Adrenal gland (tissue), 5 donors: Measurements from ENCODE around the gene AHNAK.

Experiments used
- POLR2A ChIP-seq, 2 donors: fragments of 450-650 bp; IDR thresholded peaks; one replicate each; pipeline ENCODE4 v1.6.1; 2017; ENCODE audit warnings: antibody characterized with exemption in 2 of 2, mild to moderate bottlenecking in 2 of 2, moderate library complexity in 1 of 2
- TF ChIP-seq, protein P1 (sequence below), 6 experiments: fragments of 450-650 bp in 4 of 6; fragments of 200-600 bp in 2 of 6; sonication (generic) in 1 of 6; IDR thresholded peaks; 1 replicate in 5 of 6; 2 replicates in 1 of 6; pipeline versions ENCODE4 v1.5.1 to v1.8.0; 2016 to 2021; ENCODE audit warnings: antibody characterized with exemption in 6 of 6, mild to moderate bottlenecking in 2 of 6, moderate library complexity in 1 of 6
- donor health status: DM: no; HTN: no; CAD: no.

DNA sequence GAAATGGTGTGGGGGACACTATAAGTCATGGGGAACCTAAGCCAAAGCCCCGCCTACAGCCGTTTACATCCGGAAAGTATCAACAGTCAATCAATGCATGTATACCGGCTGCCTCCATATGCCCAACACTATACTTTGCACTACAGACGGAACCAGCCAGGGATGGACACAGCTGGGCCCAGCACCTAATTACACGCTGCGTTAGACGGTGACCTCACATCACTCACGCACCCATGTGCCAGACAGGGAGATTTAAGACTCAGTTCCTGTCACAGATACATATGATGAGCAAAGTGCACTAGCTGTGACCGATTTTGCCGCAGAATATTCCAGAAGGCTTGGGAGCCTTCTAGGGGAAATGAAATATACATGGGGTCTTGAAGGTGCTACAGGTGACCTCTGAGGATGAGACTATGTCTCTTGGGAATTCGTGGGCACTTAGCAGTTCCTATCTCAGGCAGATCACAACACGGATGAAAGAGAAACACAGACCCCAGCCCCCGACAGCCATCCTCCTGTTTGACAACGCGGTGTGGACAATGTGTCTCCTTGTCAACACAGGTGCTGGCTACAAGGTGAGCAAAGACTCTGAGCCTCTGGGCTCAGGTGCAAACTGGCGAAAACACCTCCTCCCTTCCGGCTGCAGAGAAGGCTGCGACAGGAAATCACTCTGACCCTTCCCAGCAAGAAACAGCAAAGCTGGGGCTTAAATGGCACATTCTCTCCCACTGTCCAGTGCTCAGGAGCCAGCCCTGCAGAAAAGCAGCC is 8.0 kb downstream of the AHNAK start:
- TF ChIP-seq, protein P1, sequence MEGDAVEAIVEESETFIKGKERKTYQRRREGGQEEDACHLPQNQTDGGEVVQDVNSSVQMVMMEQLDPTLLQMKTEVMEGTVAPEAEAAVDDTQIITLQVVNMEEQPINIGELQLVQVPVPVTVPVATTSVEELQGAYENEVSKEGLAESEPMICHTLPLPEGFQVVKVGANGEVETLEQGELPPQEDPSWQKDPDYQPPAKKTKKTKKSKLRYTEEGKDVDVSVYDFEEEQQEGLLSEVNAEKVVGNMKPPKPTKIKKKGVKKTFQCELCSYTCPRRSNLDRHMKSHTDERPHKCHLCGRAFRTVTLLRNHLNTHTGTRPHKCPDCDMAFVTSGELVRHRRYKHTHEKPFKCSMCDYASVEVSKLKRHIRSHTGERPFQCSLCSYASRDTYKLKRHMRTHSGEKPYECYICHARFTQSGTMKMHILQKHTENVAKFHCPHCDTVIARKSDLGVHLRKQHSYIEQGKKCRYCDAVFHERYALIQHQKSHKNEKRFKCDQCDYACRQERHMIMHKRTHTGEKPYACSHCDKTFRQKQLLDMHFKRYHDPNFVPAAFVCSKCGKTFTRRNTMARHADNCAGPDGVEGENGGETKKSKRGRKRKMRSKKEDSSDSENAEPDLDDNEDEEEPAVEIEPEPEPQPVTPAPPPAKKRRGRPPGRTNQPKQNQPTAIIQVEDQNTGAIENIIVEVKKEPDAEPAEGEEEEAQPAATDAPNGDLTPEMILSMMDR (IDR thresholded peaks at IDR 0.05), result no peak
- no peak for TF ChIP-seq POLR2A (IDR thresholded peaks at IDR 0.05)
